ACC112 (cell line): ENCODE data around the gene PRDX2.

Source experiments
- H2AFZ ChIP-seq: fragments of 200-600 bp; sonication (generic); one replicate; pipeline ENCODE4 v1.6.0; 2017; ENCODE audit warnings: antibody characterized with exemption, low read length; ENCODE audit not compliant: unreplicated experiment
- H3K27ac ChIP-seq: fragments of 200-600 bp; sonication (generic); 2 replicates; pipeline ENCODE4 v1.5.1; 2014; ENCODE audit warnings: low read depth, mild to moderate bottlenecking, antibody characterized with exemption, low read length, moderate library complexity
- H3K27me3 ChIP-seq: fragments of 200-600 bp; sonication (generic); 2 replicates; pipeline ENCODE4 v1.6.1; 2014; ENCODE audit warnings: mild to moderate bottlenecking, antibody characterized with exemption, low read length, moderate library complexity, mixed read lengths; ENCODE audit not compliant: insufficient read depth
- H3K36me3 ChIP-seq: fragments of 200-600 bp; sonication (generic); 2 replicates; pipeline ENCODE4 v1.6.1; 2016; ENCODE audit warnings: mild to moderate bottlenecking, antibody characterized with exemption, low read length, moderate library complexity, mixed read lengths; ENCODE audit not compliant: insufficient read depth
- H3K4me1 ChIP-seq: fragments of 200-600 bp; sonication (generic); one replicate; pipeline ENCODE4 v1.6.1; 2016; ENCODE audit warnings: low read length, mixed read lengths; ENCODE audit not compliant: insufficient read depth, unreplicated experiment, control insufficient read depth
- H3K4me3 ChIP-seq: fragments of 200-600 bp; sonication (generic); 2 replicates; pipeline ENCODE4 v1.5.1; 2014; ENCODE audit warnings: mild to moderate bottlenecking, low read depth, low read length
- H3K79me2 ChIP-seq: fragments of 200-600 bp; sonication (generic); one replicate; pipeline ENCODE4 v1.6.0; 2016; ENCODE audit warnings: low read length; ENCODE audit not compliant: control insufficient read depth, unreplicated experiment, insufficient read depth

Gene PRDX2

GRCh38 chr19:12777217-12778016 is 24.2 kb downstream of the PRDX2 start:
- no peaks in the 10 kb centered on the region for H3K79me2 ChIP-seq
- H3K4me1 ChIP-seq = peaks cover 30% of the 10 kb centered on the region
- no peaks in the 10 kb centered on the region for H3K36me3 ChIP-seq
- H3K4me3 ChIP-seq = peak overlapping the region; percentile 78
- H2AFZ ChIP-seq = peak overlapping the region; percentile 93
- H3K27me3 ChIP-seq = no peaks in the 10 kb centered on the region
- H3K27ac ChIP-seq = peak overlapping the region; percentile 98

DNA sequence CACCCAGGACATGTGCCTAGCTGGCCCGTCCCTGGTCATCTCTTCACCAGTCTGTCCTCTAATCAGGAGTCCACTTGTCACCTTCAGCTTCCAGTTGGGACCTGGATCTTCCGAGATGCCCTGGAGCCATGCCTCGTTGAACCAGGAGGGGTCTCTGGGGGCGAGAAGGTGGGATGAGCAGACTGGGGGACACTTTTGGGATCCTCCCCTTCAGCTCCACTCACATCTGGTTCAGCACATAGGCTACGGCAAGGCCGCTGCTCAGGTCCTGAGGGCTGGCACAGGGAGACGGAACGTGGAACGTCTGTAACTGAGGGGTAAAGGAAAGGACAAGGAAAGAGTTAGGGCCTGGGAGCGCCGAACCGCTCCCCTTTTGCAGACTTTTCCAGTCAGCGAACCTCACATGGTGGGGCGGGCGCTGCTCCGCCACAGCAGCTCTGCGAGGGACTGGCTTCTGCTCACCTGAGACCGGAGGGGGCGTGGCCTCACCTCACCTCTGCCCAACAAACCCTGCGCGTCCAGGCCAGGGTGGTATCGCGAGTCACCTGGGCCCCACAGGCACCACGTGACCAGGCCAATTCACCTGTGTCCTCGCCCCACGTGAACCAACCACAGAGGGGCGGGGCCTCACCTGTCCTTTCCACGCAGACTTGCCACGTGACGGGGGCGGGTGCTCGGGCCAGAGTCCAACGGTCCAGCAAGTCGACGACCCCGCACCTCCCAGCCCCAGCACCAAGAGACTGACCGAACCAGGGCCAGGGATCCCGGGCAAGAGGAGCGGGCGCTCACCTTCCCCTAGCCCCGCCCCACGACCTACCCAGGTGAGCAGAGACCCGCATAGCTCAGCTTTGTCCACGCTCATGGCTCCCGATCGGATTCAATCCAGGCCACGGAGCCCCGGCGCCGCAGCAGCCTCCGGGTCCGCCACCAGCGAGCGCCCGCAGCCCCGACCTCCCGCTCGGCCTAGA is 26.7 kb downstream of the PRDX2 start, which contains the start of gene HOOK2:
HOOK2 (minus strand) TSS at position 965 of the 968 bp plus-strand sequence; CDS start at position 862, 103 bp downstream.
- no peaks in the 10 kb centered on the region for H3K36me3 ChIP-seq
- H3K4me3 ChIP-seq = peak within 1 kb of the TSS; percentile 79
- H3K27ac ChIP-seq = no peak within 1 kb of the TSS
- H3K27me3 ChIP-seq = no peaks in the 10 kb centered on the region
- peak within 1 kb of the TSS; percentile 38 for H2AFZ ChIP-seq
- peaks cover 22% of the 10 kb centered on the region for H3K4me1 ChIP-seq
- H3K79me2 ChIP-seq = no peaks in the 10 kb centered on the region

DNA sequence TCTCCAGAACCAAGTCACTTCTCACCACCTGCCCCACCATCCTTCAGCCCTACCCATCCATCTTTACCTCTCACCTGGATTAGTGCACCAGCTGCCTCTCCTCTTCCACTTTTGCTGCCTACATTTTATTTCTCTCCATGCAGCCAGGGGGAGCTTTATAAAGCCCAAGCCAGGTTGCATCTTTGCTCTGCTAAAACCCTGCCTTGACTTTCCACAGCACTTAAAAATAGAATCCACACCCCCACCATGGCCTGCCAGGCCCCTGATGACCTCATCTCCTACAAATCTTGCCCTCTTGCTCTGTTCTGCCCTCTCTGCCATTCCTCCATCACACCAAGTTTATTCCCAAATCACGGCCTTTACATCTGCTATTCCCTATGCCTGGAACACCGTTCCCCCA is 28.0 kb downstream of the PRDX2 start:
- Histone ChIP-seq H3K36me3 (no peaks in the 10 kb centered on the region), H3K4me1 (peaks cover 10% of the 10 kb centered on the region), H3K27ac (no peak overlapping the region)

GRCh38 chr19:12772323-12772722 is 29.3 kb downstream of the PRDX2 start:
- Histone ChIP-seq H3K4me3 (no peak overlapping the region), H3K79me2 (no peaks in the 10 kb centered on the region), H3K36me3 (no peaks in the 10 kb centered on the region), H2AFZ (no peak overlapping the region), H3K27ac (no peak overlapping the region), H3K27me3 (no peaks in the 10 kb centered on the region), H3K4me1 (peaks cover 7% of the 10 kb centered on the region)

More for the DNA sequence above, 28.0 kb downstream of the PRDX2 start:
- no peaks in the 10 kb centered on the region for H3K27me3 ChIP-seq
- H3K4me3 ChIP-seq = no peak overlapping the region
- no peak overlapping the region for H2AFZ ChIP-seq
- H3K79me2 ChIP-seq = no peaks in the 10 kb centered on the region

- H3K79me2 ChIP-seq = no peaks in the 10 kb centered on the region
- H3K4me3 ChIP-seq = no peak overlapping the region
- no peaks in the 10 kb centered on the region for H3K36me3 ChIP-seq
- no peak overlapping the region for H2AFZ ChIP-seq
- H3K4me1 ChIP-seq = peaks cover 7% of the 10 kb centered on the region
- no peak overlapping the region for H3K27ac ChIP-seq
- no peaks in the 10 kb centered on the region for H3K27me3 ChIP-seq
These were observed 30.7 kb downstream of the PRDX2 start for GRCh38 chr19:12770922-12771321.

- Histone ChIP-seq H3K4me1 (peaks cover 7% of the 10 kb centered on the region), H2AFZ (no peak overlapping the region), H3K4me3 (no peak overlapping the region), H3K27ac (no peak overlapping the region), H3K27me3 (no peaks in the 10 kb centered on the region), H3K36me3 (no peaks in the 10 kb centered on the region), H3K79me2 (no peaks in the 10 kb centered on the region)
These were observed 31.9 kb downstream of the PRDX2 start for GRCh38 chr19:12769689-12770088.

GRCh38 chr19:12767666-12768065 is 33.9 kb downstream of the PRDX2 start:
- Histone ChIP-seq H3K79me2 (no peaks in the 10 kb centered on the region), H3K4me1 (no peaks in the 10 kb centered on the region), H3K4me3 (no peak overlapping the region), H3K27ac (no peak overlapping the region), H3K36me3 (no peaks in the 10 kb centered on the region), H2AFZ (no peak overlapping the region), H3K27me3 (no peaks in the 10 kb centered on the region)

DNA sequence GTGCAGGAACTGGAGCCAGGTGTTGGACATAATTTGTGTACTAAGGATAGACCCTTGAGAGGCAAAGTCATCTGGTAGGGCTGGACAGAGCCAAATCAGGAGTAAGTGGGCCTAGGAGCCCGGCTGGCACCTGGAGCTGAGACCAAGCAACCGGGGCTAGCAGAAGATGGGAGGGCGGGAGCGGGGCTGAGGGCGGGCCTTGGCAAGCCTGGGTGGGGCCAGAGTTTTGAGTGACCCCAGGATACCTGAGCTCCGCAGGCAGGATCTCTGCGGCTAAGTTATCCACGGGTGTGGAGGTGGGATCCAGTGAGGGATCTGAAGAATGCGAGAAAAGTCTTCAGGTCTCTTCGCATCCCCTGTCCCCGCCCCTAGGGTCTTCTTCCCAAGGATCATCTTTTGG is 34.5 kb downstream of the PRDX2 start:
- Histone ChIP-seq H3K4me3 (no peak overlapping the region), H2AFZ (no peak overlapping the region), H3K27me3 (no peaks in the 10 kb centered on the region), H3K79me2 (no peaks in the 10 kb centered on the region), H3K36me3 (no peaks in the 10 kb centered on the region), H3K27ac (no peak overlapping the region), H3K4me1 (no peaks in the 10 kb centered on the region)

DNA sequence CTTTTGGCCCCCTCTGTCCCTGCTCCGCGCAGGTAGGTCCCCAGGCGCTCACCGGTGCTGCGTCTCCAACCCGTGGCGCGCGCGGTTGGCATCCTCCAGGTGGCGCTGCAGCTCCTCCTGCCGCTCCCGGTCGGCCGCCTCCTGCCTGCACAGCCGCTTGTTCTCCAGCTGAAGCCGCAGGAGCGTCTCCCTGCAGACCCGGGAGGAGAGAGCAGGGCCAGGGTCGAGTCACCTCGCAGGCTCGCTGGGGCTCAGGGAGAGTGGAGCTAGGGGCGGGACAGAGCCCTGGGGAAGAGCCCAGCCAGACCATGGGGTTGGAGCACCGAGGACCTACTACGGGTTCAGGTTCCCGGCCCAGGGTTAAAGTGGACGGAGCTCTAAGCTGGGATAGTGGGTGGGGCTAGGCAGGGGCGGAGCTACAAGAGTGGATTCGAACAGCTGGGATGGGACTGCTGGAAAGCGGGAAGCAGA is 35.5 kb downstream of the PRDX2 start:
- H3K79me2 ChIP-seq = no peaks in the 10 kb centered on the region

GRCh38 chr19:12764698-12765097 is 36.9 kb downstream of the PRDX2 start:
- no peak overlapping the region for H3K4me3 ChIP-seq
- H3K36me3 ChIP-seq = no peaks in the 10 kb centered on the region
- H3K79me2 ChIP-seq = no peaks in the 10 kb centered on the region
- H3K4me1 ChIP-seq = no peaks in the 10 kb centered on the region
- no peak overlapping the region for H3K27ac ChIP-seq
- H2AFZ ChIP-seq = no peak overlapping the region
- H3K27me3 ChIP-seq = no peaks in the 10 kb centered on the region

More for the DNA sequence above, 35.5 kb downstream of the PRDX2 start:
- Histone ChIP-seq H3K27me3 (no peaks in the 10 kb centered on the region), H3K27ac (no peak overlapping the region), H2AFZ (no peak overlapping the region), H3K4me1 (no peaks in the 10 kb centered on the region), H3K4me3 (peak overlapping the region; percentile 58), H3K36me3 (no peaks in the 10 kb centered on the region)
